IMR-90 (cell line): ENCODE data around the gene GCSH.

Experiments used
- CHD1 ChIP-seq: IDR thresholded peaks from 2 replicates; pipeline ENCODE4 v1.6.1; 2012; ENCODE audit warnings: low read depth, low read length, improper control_type of control experiment
- TF ChIP-seq, protein P1 (sequence below): conservative IDR thresholded peaks from 2 replicates; pipeline ENCODE4 v1.5.1; 2012; ENCODE audit warnings: mild to moderate bottlenecking, low read depth, low read length, improper control_type of control experiment

DNA sequence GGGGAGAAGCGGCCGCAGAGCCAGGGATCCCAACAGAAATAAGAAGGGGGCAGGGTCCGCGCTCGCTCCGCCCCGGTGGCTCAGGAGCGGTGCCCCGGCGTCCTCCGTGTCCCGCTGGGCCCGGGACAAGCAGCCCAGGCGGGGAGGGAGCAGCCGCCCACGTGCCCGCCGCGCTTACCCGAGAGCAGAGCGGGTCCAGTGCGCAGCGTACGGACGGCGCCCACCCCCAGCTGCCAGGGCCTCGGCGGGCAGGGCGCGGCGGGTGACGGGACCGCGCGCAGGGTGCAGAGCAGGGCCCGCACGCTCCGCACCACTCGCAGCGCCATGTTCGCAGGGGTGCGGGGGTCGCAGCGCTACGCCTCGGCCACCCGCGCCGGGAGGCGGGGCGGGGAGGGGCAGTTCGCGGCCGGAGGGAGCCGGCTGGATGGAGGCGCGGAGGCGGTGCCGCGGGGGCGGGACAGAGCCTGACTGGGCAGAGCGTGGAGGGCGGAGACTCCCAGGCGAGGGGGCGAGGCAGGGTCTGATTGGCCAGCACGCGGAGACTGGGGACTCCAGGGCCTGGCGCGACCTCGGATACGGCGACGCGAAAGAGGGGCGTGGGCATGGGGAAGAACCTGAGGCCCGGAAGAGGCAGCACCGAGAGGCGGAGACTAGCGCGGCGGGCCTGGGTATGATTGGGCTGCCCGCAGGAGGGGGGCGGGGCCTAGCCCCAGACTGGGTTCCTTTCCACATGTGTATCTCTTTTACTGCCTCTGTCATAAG is at the start of gene GCSH:
- TF ChIP-seq, protein P1, sequence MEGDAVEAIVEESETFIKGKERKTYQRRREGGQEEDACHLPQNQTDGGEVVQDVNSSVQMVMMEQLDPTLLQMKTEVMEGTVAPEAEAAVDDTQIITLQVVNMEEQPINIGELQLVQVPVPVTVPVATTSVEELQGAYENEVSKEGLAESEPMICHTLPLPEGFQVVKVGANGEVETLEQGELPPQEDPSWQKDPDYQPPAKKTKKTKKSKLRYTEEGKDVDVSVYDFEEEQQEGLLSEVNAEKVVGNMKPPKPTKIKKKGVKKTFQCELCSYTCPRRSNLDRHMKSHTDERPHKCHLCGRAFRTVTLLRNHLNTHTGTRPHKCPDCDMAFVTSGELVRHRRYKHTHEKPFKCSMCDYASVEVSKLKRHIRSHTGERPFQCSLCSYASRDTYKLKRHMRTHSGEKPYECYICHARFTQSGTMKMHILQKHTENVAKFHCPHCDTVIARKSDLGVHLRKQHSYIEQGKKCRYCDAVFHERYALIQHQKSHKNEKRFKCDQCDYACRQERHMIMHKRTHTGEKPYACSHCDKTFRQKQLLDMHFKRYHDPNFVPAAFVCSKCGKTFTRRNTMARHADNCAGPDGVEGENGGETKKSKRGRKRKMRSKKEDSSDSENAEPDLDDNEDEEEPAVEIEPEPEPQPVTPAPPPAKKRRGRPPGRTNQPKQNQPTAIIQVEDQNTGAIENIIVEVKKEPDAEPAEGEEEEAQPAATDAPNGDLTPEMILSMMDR = no peak
- TF ChIP-seq CHD1 = no peak
